Measurements from ENCODE around the gene TIMM10. TPM values are rescaled to one million over a fixed set of nuclear protein-coding genes. Genes with fewer than 3 reads are reported as not detected.

The TIMM10 gene
- total and polyA plus RNA-seq, 2 experiments from 2014 or later: 32.6 to 64.7 TPM

- H3K4me1 ChIP-seq (ENCODE audit: low read depth): peaks cover 7% of the 10 kb centered on the region
- H3K27me3 ChIP-seq: peaks cover 7% of the 10 kb centered on the region
- no peaks in the 10 kb centered on the region for H3K36me3 ChIP-seq
- H3K9me3 ChIP-seq (ENCODE audit: low read depth): no peaks in the 10 kb centered on the region
- no peak for DNase-seq (ENCODE audit: low read depth in 1 of 2, low spot score in 1 of 2)
- no peak overlapping the region for H3K4me3 ChIP-seq
- H3K27ac ChIP-seq: no peak overlapping the region
- TF ChIP-seq, protein P1, sequence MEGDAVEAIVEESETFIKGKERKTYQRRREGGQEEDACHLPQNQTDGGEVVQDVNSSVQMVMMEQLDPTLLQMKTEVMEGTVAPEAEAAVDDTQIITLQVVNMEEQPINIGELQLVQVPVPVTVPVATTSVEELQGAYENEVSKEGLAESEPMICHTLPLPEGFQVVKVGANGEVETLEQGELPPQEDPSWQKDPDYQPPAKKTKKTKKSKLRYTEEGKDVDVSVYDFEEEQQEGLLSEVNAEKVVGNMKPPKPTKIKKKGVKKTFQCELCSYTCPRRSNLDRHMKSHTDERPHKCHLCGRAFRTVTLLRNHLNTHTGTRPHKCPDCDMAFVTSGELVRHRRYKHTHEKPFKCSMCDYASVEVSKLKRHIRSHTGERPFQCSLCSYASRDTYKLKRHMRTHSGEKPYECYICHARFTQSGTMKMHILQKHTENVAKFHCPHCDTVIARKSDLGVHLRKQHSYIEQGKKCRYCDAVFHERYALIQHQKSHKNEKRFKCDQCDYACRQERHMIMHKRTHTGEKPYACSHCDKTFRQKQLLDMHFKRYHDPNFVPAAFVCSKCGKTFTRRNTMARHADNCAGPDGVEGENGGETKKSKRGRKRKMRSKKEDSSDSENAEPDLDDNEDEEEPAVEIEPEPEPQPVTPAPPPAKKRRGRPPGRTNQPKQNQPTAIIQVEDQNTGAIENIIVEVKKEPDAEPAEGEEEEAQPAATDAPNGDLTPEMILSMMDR (IDR thresholded peaks at IDR 0.05; ENCODE audit: low read depth, low read length): no peak
Observed at GRCh38 chr11:57511741-57512430, 18.7 kb downstream of the TIMM10 start.

DNA sequence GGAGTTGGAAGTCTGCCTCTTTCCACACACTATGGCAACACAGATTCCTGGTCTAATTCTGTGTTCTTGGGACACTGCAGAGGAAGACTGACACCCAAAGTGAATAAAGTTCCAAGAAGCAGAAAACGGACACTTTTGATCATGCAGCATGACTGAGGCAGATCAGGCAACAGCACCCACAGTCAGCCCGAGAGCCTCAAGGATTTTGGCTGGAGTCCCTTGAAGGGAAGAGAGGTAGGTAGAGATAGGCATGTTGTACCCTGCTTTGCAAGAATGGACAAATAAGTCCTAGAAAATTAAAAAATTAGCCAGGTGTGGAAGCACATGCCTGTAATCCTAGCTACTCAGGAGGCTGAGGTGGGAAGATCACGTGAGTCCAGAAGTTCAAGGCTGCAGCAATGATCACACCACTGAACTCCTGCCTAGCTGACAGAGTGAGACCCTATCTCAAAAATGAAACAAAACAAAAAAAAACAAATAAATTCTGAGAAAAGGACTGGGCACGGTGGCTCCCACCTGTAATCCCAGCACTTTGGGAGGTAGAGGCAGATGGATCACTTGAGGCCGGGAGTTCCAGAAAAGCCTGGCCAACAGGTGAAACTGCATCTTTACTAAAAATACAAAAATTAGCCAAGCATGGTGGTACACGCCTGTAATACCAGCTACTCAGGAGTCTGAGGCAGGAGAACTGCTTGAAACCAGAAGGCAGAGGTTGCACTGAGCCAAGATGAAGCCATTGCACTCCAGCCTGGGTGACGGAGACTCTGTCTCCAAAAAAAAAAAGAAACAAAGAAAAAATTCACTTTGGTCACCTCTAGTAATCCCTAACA, 22.0 kb downstream of the TIMM10 start:
- H3K9me3 ChIP-seq (ENCODE audit: low read depth): no peaks in the 10 kb centered on the region
- no peak for DNase-seq (ENCODE audit: low read depth in 1 of 2, low spot score in 1 of 2)
- H3K36me3 ChIP-seq: no peaks in the 10 kb centered on the region
- TF ChIP-seq, protein P1 (IDR thresholded peaks at IDR 0.05; ENCODE audit: low read depth, low read length): no peak
- H3K27ac ChIP-seq: no peak overlapping the region
- H3K4me3 ChIP-seq: no peak overlapping the region
- H3K4me1 ChIP-seq (ENCODE audit: low read depth): no peaks in the 10 kb centered on the region
- no peaks in the 10 kb centered on the region for H3K27me3 ChIP-seq

DNA sequence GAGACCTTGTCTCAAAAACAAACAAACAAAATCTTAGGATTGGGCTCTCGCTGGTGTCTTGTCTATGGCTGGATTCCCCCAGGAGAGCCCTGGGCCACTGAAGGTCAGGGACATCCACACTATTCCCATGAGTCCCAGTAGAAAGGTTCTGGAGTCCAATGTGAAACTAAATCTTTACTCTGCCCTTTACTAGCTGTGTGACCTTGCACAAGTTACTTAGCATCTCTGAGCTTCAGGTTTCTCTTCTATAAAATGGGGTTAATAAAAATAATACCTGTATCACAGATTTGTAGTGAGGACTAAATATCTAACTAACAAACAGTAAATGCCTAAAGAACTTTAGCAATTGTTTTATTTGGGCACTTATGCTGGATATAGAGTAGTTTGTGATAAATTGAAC, 24.0 kb downstream of the TIMM10 start:
- Histone ChIP-seq H3K4me3 (no peak overlapping the region), H3K9me3 (ENCODE audit: low read depth) (no peaks in the 10 kb centered on the region)
- DNase-seq (ENCODE audit: low read depth in 1 of 2, low spot score in 1 of 2): no peak

GRCh38 chr11:57504511-57504910, 26.0 kb downstream of the TIMM10 start:
- Histone ChIP-seq H3K27me3 (no peaks in the 10 kb centered on the region), H3K4me3 (no peak overlapping the region), H3K36me3 (no peaks in the 10 kb centered on the region), H3K27ac (no peak overlapping the region), H3K4me1 (ENCODE audit: low read depth) (peaks cover 18% of the 10 kb centered on the region), H3K9me3 (ENCODE audit: low read depth) (no peaks in the 10 kb centered on the region)
- TF ChIP-seq, protein P1 (IDR thresholded peaks at IDR 0.05; ENCODE audit: low read depth, low read length): no peak
- no peak for DNase-seq (ENCODE audit: low read depth in 1 of 2, low spot score in 1 of 2)

More for the DNA sequence above, 24.0 kb downstream of the TIMM10 start:
- no peaks in the 10 kb centered on the region for H3K27me3 ChIP-seq
- TF ChIP-seq, protein P1 (IDR thresholded peaks at IDR 0.05; ENCODE audit: low read depth, low read length): no peak
- no peak overlapping the region for H3K27ac ChIP-seq
- no peaks in the 10 kb centered on the region for H3K36me3 ChIP-seq
- H3K4me1 ChIP-seq (ENCODE audit: low read depth): peaks cover 6% of the 10 kb centered on the region

GRCh38 chr11:57502870-57503269, 27.7 kb downstream of the TIMM10 start:
- Histone ChIP-seq H3K27ac (no peak overlapping the region), H3K36me3 (no peaks in the 10 kb centered on the region), H3K4me1 (ENCODE audit: low read depth) (peaks cover 18% of the 10 kb centered on the region), H3K4me3 (no peak overlapping the region), H3K27me3 (no peaks in the 10 kb centered on the region), H3K9me3 (ENCODE audit: low read depth) (no peaks in the 10 kb centered on the region)
- TF ChIP-seq, protein P1 (IDR thresholded peaks at IDR 0.05; ENCODE audit: low read depth, low read length): no peak
- no peak for DNase-seq (ENCODE audit: low read depth in 1 of 2, low spot score in 1 of 2)

Measured in cardiac muscle cell (in vitro differentiated cells and primary cell).